GM12878 (cell line): ENCODE results near the gene DISP2.

Experiments
- ESRRA ChIP-seq: IDR thresholded peaks from 2 replicates; pipeline ENCODE4 v1.6.1; 2012; ENCODE audit warnings: mild to moderate bottlenecking, low read length, improper control_type of control experiment
- TF ChIP-seq, protein P1 (sequence below), 3 experiments: IDR thresholded peaks in 2 of 3; conservative IDR thresholded peaks in 1 of 3; 2 replicates each; pipeline ENCODE4 v1.5.1; 2011; ENCODE audit warnings: low read depth in 3 of 3, low read length in 3 of 3, mild to moderate bottlenecking in 3 of 3, control low read depth in 2 of 3, moderate library complexity in 2 of 3, inconsistent platforms in 1 of 3, mixed read lengths in 1 of 3; ENCODE audit not compliant: control insufficient read depth in 2 of 3, insufficient read depth in 1 of 3; ENCODE audit errors: extremely low read depth in 1 of 3

DNA sequence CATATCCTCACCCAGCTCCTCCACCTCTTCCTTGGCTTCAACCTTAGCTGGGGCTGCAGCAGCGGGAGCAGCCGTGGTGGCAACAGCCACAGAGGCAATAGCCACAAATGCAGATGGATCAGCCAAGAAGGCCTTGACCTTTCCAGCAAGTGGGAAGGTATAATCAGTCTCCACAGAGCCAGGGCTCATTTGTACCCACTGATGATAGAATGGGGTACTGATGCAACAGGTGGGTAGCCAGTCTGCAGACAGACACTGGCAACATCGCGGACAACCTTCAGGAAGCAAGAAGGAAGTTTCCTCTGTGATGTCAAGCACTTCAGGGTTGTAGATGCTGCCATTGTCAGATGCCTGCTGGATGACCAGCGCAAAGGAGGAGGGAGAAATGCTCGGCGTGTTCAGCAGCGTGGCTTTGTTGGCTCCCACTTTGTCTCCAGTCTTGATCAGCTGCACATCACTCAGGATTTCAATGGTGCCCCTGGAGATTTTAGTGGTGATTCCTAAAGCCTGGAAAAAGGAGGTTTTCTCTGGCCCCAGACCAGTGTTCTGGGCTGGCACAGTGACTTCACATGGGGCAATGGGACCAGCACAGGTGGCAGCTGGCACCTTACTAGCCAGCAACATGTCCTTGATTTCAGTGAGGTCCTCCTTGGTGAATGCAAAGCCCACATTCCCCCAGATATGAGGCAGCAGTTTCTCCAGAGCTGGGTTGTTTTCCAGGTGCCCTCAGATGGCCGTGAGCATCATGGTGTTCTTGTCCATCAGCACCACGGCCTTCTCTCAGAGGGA is 45.5 kb upstream of the DISP2 start:
- no peak for TF ChIP-seq ESRRA
- TF ChIP-seq, protein P1, sequence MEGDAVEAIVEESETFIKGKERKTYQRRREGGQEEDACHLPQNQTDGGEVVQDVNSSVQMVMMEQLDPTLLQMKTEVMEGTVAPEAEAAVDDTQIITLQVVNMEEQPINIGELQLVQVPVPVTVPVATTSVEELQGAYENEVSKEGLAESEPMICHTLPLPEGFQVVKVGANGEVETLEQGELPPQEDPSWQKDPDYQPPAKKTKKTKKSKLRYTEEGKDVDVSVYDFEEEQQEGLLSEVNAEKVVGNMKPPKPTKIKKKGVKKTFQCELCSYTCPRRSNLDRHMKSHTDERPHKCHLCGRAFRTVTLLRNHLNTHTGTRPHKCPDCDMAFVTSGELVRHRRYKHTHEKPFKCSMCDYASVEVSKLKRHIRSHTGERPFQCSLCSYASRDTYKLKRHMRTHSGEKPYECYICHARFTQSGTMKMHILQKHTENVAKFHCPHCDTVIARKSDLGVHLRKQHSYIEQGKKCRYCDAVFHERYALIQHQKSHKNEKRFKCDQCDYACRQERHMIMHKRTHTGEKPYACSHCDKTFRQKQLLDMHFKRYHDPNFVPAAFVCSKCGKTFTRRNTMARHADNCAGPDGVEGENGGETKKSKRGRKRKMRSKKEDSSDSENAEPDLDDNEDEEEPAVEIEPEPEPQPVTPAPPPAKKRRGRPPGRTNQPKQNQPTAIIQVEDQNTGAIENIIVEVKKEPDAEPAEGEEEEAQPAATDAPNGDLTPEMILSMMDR (IDR thresholded peaks at IDR 0.05 in 2 of 3, conservative IDR thresholded peaks at IDR 0.05 in 1 of 3; ENCODE audit: control insufficient read depth in 2 of 3, extremely low read depth in 1 of 3, insufficient read depth in 1 of 3, low read depth in 3 of 3, low read length in 3 of 3) = no peak
